DMS114 treated with DMSO at 0.1 percent for 48 hours (cell line): ENCODE results near the gene DCAKD.

Experiments
- DNase-seq: peaks from one replicate; lab custom pipeline; 2025; ENCODE audit not compliant: unreplicated experiment; lab: John Stamatoyannopoulos, UW

The DCAKD gene, protein sequence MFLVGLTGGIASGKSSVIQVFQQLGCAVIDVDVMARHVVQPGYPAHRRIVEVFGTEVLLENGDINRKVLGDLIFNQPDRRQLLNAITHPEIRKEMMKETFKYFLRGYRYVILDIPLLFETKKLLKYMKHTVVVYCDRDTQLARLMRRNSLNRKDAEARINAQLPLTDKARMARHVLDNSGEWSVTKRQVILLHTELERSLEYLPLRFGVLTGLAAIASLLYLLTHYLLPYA

DNA sequence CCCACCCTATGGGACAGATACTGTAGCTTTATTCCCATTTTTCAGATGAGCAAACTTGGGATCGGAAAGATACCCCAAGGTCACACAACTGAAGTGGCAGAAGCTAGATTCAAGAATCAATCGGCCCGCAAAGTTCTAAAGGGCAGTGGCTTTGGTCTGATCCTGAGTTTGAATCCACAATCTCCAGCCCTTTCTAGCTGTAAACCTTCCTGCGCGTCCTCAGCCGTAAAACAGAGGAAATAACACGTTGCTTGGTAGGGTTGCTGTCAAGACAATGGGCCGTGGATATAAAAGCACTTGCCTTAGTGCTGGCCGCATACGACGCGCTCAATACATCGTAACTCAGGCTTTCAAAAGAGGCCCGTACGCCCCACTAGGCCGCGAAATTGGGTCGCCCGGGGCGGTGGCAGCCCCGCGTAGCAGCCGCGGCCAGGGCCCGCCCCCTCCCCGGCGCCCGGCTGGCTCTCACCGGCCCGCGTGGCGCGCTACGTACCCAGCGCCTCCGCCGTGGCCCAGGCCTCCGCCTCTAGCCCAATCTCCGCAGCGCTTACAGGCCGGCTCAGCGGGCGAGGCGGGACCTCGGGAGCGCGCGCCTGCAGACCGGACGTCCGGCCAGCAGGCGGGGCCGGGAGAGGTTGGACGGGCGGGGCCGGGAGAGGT is at the start of gene DCAKD:
DCAKD (minus strand) TSS at position 573 of the 660 bp plus-strand sequence. CDS start 16,747 bp downstream, outside the sequence.
- peak; percentile 89 for DNase-seq

DNA sequence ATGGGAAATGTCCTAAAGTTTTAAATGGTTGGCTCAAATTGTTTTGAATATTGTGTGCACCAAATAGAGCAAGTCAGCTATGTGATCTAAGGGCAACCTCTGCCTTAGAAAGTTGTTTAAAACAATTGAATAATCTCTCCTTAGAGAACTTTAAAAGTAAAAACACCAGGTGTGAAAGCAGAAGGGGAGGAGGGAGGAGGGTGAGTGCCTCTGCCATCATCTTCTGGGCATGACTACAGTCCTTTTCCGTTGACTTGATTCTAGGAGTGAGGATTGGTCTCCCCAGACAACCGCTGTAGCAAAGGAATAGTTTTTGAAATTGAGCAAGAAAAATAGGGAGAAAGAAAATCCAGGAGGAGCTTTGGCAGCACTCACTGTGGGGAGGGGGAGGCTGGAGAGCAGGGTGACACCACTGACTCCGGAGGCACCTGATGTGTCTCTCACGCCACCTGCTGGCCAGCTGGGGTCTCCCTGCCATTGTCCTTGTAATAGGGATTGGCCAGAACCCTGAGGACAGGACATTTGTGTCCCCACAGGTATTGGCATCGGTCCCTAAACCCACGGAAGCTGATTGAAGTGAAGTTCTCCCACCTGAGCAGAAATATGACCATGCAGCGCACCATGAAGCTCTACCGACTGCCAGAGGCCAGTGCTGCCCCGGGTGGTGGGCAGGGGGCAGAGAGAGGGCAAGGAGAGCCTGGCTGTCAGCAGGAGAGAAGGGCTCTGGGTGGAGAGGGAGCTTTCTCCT is 47.6 kb upstream of the DCAKD start:
- DNase-seq: peak; percentile 34

DNA sequence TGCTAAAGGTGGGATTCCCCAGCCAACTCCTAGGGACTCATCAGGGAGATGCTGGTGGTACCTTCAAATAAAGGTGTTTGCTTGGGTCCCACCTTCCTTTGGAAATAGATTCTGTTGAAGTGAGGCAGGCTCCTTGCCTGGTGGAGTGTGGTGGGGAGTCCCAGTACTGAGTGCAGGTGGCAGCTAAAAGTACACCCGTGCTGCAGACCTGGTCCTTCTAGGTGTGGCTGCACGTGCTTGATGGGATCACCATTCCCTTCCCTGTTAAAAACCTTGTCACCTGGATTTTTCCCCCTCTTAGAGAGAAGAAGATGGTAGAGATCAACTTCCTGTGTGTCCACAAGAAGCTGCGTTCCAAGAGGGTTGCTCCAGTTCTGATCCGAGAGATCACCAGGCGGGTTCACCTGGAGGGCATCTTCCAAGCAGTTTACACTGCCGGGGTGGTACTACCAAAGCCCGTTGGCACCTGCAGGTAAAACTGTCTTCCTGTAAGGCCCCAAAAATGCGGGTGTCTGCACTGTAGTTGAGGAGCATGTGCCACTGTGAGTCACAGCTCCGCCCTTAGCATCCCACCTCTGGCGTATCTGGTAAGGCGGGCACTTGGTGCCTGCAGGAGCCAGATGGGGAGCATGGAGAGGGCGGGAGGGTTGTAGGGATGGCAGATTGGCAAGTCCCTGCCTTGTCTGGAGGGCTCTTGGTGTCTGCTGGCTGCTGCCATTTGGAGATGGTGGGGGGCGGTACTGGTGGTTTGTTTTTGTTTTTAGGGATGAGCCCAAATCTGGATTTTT is 46.8 kb upstream of the DCAKD start:
- DNase-seq: no peak

DNA sequence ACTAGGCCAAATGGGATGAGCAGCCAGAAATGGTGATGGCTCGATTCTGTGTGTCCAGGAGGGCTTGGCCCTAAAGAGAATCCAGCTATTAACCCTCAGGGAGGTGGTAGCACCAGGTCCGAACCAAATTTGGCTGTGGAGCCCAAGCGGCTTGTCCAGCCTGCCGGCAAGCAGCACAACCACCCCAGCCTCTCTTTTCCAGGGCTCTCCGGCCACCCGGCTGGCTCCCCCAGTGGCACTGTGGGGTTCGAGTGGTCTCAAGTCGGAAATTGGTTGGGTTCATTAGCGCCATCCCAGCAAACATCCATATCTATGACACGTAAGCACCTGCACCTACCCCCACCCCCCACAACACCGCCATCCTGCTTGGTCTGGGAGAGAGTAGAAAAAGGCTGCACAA is 45.5 kb upstream of the DCAKD start:
- DNase-seq: no peak

DNA sequence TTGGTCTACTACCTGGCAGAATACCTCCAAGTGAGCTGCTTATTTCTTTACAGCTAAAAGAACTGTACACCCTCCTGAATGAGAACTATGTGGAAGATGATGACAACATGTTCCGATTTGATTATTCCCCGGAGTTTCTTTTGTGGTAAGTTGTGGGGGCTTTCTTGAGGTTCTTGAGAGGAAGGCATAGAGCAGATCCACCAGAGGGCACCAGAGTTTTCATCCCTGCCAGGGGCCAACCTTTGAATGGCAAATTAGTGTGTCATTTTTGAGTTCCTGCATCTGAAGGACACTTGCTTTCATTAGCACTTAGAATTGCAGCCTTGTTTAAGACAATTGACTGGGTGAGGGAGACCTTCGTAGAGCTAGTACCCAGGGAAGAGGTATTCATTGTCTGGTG is 44.7 kb upstream of the DCAKD start:
- peak; percentile 16 for DNase-seq

DNA sequence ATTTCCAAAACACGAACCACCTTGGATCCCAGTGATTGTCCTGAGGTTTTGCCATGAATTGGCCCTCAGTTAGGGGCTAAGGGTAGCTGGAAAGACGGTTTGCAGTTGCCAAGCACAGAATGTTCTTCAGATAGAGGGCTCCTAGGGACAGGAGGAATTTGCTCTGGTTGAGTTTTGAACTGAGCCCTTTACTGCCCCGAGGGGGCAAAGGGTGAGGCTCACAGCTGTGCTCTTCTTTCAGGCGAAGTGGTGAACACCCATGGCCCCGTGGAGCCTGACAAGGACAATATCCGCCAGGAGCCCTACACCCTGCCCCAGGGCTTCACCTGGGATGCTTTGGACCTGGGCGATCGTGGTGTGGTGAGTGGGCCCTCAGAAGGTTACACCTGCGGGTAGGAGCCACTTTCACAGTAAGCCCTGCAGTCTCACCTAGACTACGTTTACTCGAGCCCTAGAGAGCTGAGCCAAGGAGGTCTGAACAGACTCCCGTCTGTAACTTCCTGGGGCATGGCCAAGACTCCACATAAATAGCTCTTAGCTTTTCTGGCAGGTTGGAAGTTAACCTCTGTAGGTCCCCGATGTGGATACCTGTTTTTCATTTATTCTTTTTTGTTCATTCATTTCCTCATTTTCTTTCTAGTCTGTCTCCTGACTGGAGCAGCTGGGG is 42.1 kb upstream of the DCAKD start:
- DNase-seq: no peak

DNA sequence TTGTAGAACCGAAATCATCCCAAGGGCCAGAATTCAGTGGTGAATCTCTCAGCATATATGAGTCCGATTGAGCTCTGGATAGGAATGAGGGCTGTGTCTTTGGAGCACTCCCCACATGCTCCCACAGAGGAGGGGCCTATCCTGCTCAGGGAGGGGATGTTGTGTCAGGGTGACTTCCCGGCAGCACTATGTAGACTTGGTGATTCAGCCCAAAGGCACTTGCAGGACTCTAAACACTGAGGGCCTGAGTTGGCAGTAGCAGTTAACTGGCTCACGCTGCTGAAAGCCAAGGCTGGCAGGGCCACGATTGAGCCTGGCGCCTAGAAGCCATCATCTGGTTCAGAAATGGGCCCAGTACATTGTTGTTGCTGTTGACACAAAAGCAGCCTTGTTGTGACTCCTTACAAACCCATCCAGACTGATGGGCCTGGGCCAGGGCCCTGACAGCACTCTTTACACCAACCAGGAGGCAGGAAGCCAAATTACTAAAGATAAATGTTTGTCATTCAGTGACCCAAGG is 41.5 kb upstream of the DCAKD start:
- DNase-seq: no peak

DNA sequence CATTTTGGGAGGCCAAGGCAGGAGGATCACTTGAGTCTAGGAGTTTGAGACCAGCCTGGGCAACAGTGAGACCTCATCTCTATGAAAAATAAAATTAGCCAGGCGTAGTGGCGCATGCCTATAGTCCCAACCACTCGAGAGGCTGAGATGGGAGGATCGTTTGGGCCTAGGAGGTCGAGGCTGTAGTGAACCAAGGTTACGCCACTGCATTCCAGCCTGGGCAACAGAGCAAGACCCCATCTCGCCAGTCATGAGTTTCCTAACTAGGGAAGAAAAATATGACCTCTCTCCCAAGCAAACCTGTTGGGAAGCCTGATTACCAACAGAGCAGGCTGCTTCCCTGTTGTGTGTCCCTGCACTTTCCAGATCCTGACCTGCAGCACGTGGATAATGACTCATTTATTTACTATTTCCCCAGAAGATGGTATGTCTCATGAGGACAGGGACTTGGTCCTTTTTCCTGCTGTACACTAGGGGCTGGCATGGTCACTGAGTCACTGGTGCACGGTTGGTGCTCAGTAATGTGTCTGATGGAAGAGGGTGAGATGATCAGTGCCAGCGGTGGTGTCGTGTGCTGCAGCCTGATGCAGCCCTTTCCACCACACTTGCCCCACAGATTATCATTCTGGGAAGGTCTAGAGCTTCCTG is 40.5 kb upstream of the DCAKD start:
- DNase-seq: no peak

DNA sequence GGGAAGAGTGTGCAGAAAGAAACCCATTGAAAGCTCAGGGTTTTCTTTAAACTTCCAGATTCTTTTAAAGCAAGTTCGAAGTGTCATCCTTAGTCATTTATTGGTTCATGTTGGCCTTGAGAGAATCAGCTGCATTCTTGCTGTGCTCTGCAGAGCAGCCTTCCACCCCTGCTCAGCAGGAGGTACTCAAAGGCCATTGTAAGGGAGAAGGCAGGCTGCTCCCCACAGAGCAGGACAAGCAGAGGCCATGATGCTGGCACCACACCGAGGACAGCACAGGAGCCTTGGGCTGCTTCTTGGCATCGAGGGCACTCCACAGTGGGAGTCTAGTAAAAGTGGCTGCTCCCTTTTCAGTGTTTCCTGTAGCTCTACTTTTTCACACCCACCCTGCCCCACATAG is 39.3 kb upstream of the DCAKD start:
- no peak for DNase-seq

DNA sequence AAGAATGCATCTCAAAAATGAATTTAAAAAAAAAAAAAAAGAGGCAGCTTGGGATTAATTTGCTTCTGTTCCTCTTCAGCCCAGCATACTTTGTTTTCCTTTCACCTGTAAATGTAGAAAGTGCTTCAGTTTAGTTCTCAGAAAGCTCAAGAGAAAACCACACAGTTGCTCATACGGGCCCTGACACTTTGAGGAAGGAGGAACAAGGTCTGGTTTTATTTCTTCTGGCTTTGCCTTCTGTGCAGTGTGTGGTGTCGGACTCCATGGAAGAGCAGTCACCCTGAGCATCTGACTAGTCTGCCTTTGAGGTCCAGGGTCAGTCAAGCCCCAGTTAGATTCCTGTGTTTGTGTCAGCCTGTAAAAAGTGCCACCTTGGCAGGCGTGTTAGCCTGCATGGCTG is 37.3 kb upstream of the DCAKD start:
- DNase-seq: no peak

DNA sequence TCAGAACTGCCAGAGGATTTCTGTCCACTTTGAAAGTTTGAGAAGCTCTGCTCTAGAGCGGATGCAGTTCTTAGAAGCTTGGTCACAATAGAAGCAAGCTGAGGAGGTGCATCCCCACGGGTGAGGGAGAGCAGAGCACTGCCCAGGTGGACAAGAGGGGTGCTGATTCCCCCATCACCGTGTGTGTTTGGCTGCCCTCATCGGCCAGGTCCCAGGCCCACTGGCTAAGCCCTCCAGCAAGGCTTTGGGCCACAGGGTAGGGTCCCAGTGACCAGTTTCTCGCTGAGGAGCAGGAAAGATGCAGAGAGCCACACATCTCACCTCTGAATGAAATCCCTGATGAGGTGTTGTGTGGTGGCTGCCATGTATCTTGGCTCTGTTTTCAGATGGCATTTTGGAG is 36.5 kb upstream of the DCAKD start:
- no peak for DNase-seq

DNA sequence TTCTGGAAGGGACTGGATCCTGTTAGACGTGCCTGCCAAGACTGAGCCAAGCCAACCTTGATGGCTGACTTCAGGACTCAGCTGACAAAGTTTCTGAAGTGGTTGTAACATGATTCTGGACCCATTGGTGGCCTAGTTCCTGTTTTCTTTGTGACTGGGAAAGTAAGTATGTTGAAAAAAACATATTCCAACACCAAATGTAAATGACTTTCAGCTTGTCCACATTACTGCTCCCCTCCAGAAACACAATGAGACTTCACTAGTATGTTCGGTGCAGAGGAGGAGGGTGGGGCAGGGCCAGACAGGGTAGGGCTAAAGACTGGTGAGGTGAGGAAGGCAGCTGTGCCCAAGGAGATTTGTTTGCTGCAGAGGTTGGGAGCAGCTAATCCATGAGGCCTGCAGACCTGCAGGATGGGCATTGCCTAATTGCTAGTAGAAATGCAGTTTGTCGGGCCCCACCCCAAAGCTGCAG is 36.1 kb upstream of the DCAKD start:
- no peak for DNase-seq

DNA sequence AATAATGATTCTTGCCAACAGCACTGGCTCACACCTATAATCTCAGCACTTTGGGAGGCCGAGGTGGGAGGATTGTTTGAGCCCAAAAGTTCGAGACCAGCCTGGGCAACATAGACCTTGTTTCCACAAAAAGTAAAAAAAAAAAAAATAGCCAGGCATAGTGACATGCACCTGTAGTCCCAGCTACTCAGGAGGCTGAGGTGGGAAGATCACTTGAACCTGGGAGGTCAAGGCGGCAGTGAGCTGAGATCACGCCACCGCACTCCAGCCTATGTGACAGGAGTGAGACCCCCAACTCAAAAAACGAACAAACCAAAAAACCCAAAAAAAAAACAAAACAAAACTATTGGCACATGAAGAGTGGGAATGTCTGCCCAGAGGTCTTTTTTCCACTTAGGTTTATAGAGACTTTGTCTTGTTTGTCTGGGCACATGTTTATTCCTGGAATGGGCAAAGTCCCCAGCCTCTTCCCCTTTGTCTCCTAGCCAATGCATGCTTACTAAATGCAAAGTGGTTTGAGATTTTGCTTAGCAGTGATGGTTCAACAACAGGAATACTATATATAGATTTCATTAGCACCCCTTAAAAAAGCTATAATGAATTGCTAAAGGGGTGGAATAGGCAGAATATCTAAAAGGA is 35.6 kb upstream of the DCAKD start:
- DNase-seq: no peak

DNA sequence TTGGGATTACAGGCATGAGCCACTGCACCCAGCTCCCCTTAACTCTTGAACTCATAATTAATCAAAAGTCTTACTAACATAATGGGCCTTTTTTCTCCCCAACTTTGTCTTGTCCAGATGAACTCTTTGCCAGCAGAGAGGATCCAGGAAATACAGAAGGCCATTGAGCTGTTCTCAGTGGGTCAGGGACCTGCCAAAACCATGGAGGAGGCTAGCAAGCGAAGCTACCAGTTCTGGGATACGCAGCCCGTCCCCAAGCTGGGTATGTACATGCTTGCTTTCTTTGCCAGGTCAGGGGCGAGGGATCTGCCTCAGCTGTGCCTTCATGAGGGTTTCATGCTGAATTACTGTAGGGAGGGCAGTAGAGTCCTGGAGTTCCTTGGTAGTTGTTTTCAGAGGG is 35.0 kb upstream of the DCAKD start:
- DNase-seq: no peak

DNA sequence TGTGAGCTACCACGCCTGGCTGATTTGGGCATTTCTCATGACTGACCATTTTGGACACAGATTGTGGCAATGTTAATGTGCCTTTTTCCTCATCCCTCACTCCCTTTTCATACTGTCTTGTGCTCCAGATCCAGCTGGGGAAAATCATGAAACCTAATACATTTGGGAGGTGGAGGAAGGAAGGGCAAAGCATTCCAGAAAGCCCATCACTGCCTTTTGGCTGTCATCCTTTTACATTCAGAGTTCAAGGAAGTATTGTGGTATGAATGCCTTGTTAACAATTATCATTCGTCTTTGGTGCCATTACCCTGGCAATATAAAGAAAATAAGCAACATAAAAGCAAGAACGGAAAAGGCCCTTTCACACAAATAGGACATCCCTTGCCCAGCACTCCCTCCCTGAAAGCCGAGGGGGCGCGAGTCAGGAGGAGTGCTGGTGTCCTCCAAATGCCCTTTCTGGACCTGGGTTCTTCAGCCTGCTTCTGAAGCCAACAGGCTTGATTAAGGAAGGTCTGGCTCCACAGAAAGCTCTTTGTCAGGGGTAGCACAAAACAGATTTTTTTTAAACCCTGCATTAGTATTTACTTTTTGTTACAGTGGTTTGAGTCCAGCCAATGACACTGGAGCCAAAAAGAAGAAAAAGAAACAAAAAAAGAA is 29.7 kb upstream of the DCAKD start:
- no peak for DNase-seq

DNA sequence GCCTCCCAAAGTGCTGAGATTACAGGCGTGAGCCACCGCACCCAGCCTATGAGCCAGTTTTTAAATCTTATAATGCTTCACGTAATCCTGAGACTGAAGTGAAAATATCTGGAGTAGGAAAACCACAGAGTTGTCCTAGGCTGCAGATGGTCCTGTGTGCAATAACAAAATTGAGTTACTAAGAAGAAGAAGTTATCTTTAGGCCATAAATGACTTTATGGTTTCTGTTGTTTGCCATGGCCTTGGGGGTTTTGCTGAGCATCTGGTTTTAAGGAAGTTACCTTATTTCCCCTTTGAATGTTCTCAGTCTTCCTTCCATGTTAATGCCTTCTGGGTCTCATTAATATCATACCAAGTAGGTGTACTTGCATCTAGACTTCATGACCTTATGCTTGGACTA is 26.2 kb upstream of the DCAKD start:
- DNase-seq: no peak

DNA sequence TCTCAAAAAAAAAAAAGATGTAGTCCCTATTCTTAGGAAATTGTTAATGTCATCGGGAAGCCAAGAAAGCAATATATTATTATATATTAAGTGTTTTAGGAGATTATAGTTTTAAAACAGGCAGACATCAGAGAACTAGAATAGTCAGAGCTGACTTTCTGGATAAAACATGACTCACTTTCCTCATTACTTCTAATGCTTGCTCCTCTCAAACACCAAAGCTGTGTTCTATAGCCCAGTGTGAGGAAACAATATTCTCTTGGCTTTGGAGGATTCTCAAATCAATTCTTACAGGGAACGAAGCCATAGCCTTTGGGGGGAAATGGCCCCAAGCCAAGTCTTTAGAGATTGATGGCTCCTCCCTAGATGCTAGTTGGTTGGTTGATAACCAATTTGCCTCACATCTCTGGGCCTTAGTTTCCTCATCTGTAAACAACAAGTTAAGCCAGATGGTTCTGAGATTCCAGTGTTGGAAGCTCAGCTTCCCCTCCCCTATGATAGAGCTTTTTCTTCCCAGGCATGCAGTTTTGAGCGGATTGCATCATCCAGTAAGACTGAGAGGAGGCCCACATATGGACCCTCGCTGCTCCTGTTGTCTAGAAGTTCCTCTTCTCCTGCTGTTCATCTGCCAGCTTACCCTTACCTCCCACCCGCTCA is 22.1 kb upstream of the DCAKD start:
- DNase-seq: no peak

DNA sequence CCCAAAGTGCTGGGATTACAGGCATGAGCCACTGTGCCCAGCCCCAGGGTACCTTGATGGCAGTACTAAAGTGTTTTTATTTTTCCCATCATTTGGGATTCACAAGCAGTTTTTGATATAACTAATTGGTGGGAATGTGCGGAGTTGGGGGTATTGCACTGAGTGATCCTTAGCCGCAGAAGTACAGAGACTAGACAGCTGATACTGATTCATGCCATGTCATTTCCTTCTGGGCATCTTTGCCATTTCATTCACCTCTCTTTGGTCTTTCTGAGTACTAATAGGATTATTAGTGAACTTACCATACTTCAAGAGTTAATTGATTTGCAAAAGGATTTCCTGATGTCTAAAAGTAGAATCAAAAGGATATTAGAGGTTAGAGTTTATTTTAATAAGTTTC is 19.4 kb upstream of the DCAKD start:
- DNase-seq: no peak

DNA sequence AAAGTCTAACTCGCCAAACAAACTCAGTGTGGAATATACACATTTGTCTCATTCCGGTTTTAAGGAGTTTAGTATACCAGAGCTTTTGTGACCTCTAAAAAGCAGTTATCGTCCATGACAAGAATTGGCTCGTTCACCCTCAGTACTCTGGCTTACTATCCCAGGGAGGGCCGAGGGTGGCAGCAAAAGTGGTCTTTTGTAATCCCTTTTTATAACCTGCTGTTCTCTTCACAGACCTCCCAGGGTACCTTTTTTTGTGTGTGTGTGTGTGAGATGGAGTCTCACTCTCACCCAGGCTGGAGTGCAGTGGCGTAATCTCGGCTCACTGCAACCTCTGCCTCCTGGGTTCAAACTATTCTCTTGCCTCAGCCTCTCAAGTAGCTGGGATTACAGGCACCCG is 18.6 kb upstream of the DCAKD start:
- no peak for DNase-seq
